Hematopoietic multipotent progenitor cell treated with erythropoietin and hydrocortisone succinate and interleukin-3 and kit ligand, for 8 days (in vitro differentiated cells): ENCODE measurements around the gene ROR2.

Source experiments
- DNase-seq: peaks from one replicate; pipeline ENCODE4 v3.0.0-alpha.2; 2015

The ROR2 gene

GRCh38 chr9:91948101-91948596 is 1.9 kb downstream of the ROR2 start:
- no peak for DNase-seq

GRCh38 chr9:91946653-91947488 is 3.2 kb downstream of the ROR2 start:
- no peak for DNase-seq

- no peak for DNase-seq
These were observed 3.8 kb downstream of the ROR2 start for GRCh38 chr9:91946196-91946595.

- peak; percentile 11 for DNase-seq
These were observed 4.5 kb downstream of the ROR2 start for GRCh38 chr9:91945277-91946085.

- DNase-seq: no peak
These were observed 5.3 kb downstream of the ROR2 start for GRCh38 chr9:91944711-91945110.

- no peak for DNase-seq
These were observed 6.3 kb downstream of the ROR2 start for GRCh38 chr9:91943478-91944470.

- DNase-seq: no peak
These were observed 7.8 kb downstream of the ROR2 start for GRCh38 chr9:91942201-91942600.

GRCh38 chr9:91939978-91940377 is 10.1 kb downstream of the ROR2 start:
- DNase-seq: no peak

GRCh38 chr9:91937727-91938126 is 12.3 kb downstream of the ROR2 start:
- no peak for DNase-seq

GRCh38 chr9:91937056-91937455 is 13.0 kb downstream of the ROR2 start:
- DNase-seq: no peak

- DNase-seq: no peak
These were observed 14.1 kb downstream of the ROR2 start for GRCh38 chr9:91935805-91936514.

- no peak for DNase-seq
These were observed 14.8 kb downstream of the ROR2 start for GRCh38 chr9:91935066-91935749.

GRCh38 chr9:91934654-91935053 is 15.4 kb downstream of the ROR2 start:
- DNase-seq: no peak

GRCh38 chr9:91933556-91934352 is 16.3 kb downstream of the ROR2 start:
- DNase-seq: no peak

- peak; percentile 9 for DNase-seq
These were observed 19.6 kb downstream of the ROR2 start for GRCh38 chr9:91930475-91930874.

- DNase-seq: no peak
These were observed 20.7 kb downstream of the ROR2 start for GRCh38 chr9:91929331-91929730.

- DNase-seq: no peak
These were observed 22.0 kb downstream of the ROR2 start for GRCh38 chr9:91927922-91928510.

- DNase-seq: no peak
These were observed 25.9 kb downstream of the ROR2 start for GRCh38 chr9:91924090-91924489.

- no peak for DNase-seq
These were observed 26.9 kb downstream of the ROR2 start for GRCh38 chr9:91923145-91923544.

- no peak for DNase-seq
These were observed 28.7 kb downstream of the ROR2 start for GRCh38 chr9:91921371-91921770.
